IMR-90 (cell line): ENCODE results near the gene MOCS1. TPM values are rescaled to one million over a fixed set of nuclear protein-coding genes. Genes with fewer than 3 reads are reported as not detected.

Experiments
- ATAC-seq: fragments of 200-7000 bp; cut with Tn5 transposase; 2 replicates; pipeline ENCODE4 v1.9.1; 2020; ENCODE audit warnings: low read depth, mild to moderate bottlenecking, moderate library complexity
- BruUV-seq: library from RNA; stranded (reverse); fragments of 400-500 nt; replicated peaks from 2 replicates; lab custom pipeline; 2021; lab: Mats Ljungman, UMichigan
- CTCF ChIA-PET: fragments of 300-600 bp; formaldehyde crosslinking; extraction: SDS; loops from one replicate; lab custom pipeline; 2021; ENCODE audit warnings: antibody characterized with exemption; lab: Yijun Ruan, JAX
- POLR2A ChIA-PET: fragments of 300-600 bp; sonication (Branson Sonifier 250); formaldehyde crosslinking; loops from one replicate; lab custom pipeline; 2022; ENCODE audit warnings: antibody characterized with exemption; ENCODE audit not compliant: unreplicated experiment; lab: Charles Lee
- DNase-seq: peaks from one replicate; pipeline ENCODE4 v3.0.0; 2013
- H2AFZ ChIP-seq: replicated peaks from 2 replicates; pipeline ENCODE3; 2013; ENCODE audit warnings: low read length, mild to moderate bottlenecking; ENCODE audit not compliant: poor library complexity
- H2AK5ac ChIP-seq: 2 replicates; pipeline ENCODE4 v1.6.1; 2013; ENCODE audit warnings: low read depth, low read length, inconsistent platforms
- H2AK9ac ChIP-seq: replicated peaks from 2 replicates; pipeline ENCODE3; 2013; ENCODE audit warnings: mild to moderate bottlenecking, low read depth, low read length, moderate library complexity; ENCODE audit not compliant: poor library complexity
- H2BK120ac ChIP-seq: 2 replicates; pipeline ENCODE4 v1.6.1; 2013; ENCODE audit warnings: low read depth, low read length, inconsistent platforms
- H2BK15ac ChIP-seq: 3 replicates; pipeline ENCODE4 v1.6.1; 2013; ENCODE audit warnings: low read depth, low read length, inconsistent platforms
- H2BK20ac ChIP-seq: 2 replicates; pipeline ENCODE4 v1.6.1; 2013; ENCODE audit warnings: low read depth, mild to moderate bottlenecking, inconsistent platforms, low read length, moderate library complexity
- H2BK5ac ChIP-seq: 2 replicates; pipeline ENCODE4 v1.6.1; 2013; ENCODE audit warnings: mild to moderate bottlenecking, low read depth, low read length, inconsistent platforms; ENCODE audit not compliant: poor library complexity, severe bottlenecking
- H3K14ac ChIP-seq: replicated peaks from 2 replicates; pipeline ENCODE4 v1.6.1; 2013; ENCODE audit warnings: low read depth, low read length, inconsistent platforms
- H3K18ac ChIP-seq: 2 replicates; pipeline ENCODE4 v1.6.1; 2013; ENCODE audit warnings: low read depth, low read length, control low read depth
- H3K23ac ChIP-seq: 2 replicates; pipeline ENCODE4 v1.6.1; 2013; ENCODE audit warnings: low read depth, low read length, inconsistent platforms
- H3K27ac ChIP-seq: 2 replicates; pipeline ENCODE4 v1.5.1; 2013; ENCODE audit warnings: mild to moderate bottlenecking, control low read depth, low read length; ENCODE audit not compliant: insufficient read depth
- H3K27me3 ChIP-seq: 2 replicates; pipeline ENCODE4 v1.6.1; 2013; ENCODE audit warnings: low read length; ENCODE audit not compliant: control insufficient read depth, insufficient read depth
- H3K36me3 ChIP-seq: 2 replicates; pipeline ENCODE4 v1.6.1; 2013; ENCODE audit warnings: low read length, mixed read lengths; ENCODE audit not compliant: control insufficient read depth, insufficient read depth
- H3K4ac ChIP-seq: 2 replicates; pipeline ENCODE4 v1.6.1; 2013; ENCODE audit warnings: low read depth, low read length, inconsistent platforms
- H3K4me1 ChIP-seq: 2 replicates; pipeline ENCODE4 v1.6.1; 2013; ENCODE audit warnings: low read length, mixed read lengths; ENCODE audit not compliant: control insufficient read depth, insufficient read depth
- H3K4me2 ChIP-seq: 2 replicates; pipeline ENCODE4 v1.6.1; 2013; ENCODE audit warnings: low read depth, mild to moderate bottlenecking, control low read depth, low read length, moderate library complexity
- H3K4me3 ChIP-seq: 2 replicates; pipeline ENCODE4 v1.5.1; 2013; ENCODE audit warnings: low read depth, mild to moderate bottlenecking, control low read depth, low read length, moderate library complexity; ENCODE audit not compliant: insufficient read depth
- H3K56ac ChIP-seq: 2 replicates; pipeline ENCODE4 v1.6.1; 2013; ENCODE audit warnings: low read length, inconsistent platforms; ENCODE audit not compliant: insufficient read depth; ENCODE audit errors: extremely low read depth
- H3K79me1 ChIP-seq, 2 experiments: 2 replicates each; pipeline ENCODE4 v1.6.1; 2013; ENCODE audit warnings: low read length in 2 of 2, inconsistent platforms in 1 of 2, low read depth in 1 of 2
- H3K9ac ChIP-seq: 2 replicates; pipeline ENCODE4 v1.6.1; 2013; ENCODE audit warnings: low read depth, low read length, control low read depth
- H3K9me1 ChIP-seq: 2 replicates; pipeline ENCODE4 v1.6.1; 2013; ENCODE audit warnings: low read length, inconsistent platforms; ENCODE audit not compliant: insufficient read depth
- H3K9me3 ChIP-seq: 2 replicates; pipeline ENCODE4 v1.6.1; 2013; ENCODE audit warnings: low read length; ENCODE audit not compliant: control insufficient read depth, insufficient read depth
- H4K20me1 ChIP-seq: 2 replicates; pipeline ENCODE4 v1.6.1; 2013; ENCODE audit warnings: low read length, inconsistent platforms; ENCODE audit not compliant: insufficient read depth
- H4K5ac ChIP-seq: 2 replicates; pipeline ENCODE4 v1.6.1; 2013; ENCODE audit warnings: mild to moderate bottlenecking, low read depth, low read length, control low read depth
- H4K8ac ChIP-seq, 2 experiments: 2 replicates each; pipeline ENCODE4 v1.6.1; 2013; ENCODE audit warnings: low read depth in 2 of 2, low read length in 2 of 2, control low read depth in 1 of 2, inconsistent platforms in 1 of 2
- H4K91ac ChIP-seq: 2 replicates; pipeline ENCODE4 v1.6.1; 2013; ENCODE audit warnings: low read depth, low read length, inconsistent platforms; ENCODE audit not compliant: insufficient read depth
- BHLHE40 ChIP-seq: fragments of 150-350 bp; IDR thresholded peaks from 2 replicates; pipeline ENCODE4 v1.6.1; 2016; ENCODE audit warnings: mild to moderate bottlenecking, low read depth, low read length
- CEBPB ChIP-seq: IDR thresholded peaks from 2 replicates; pipeline ENCODE4 v1.6.1; 2012; ENCODE audit warnings: low read depth, low read length, improper control_type of control experiment
- CHD1 ChIP-seq: IDR thresholded peaks from 2 replicates; pipeline ENCODE4 v1.6.1; 2012; ENCODE audit warnings: low read depth, low read length, improper control_type of control experiment
- FOS ChIP-seq: fragments of 150-350 bp; IDR thresholded peaks from 2 replicates; pipeline ENCODE4 v1.6.1; 2016; ENCODE audit warnings: low read depth, low read length
- MAFK ChIP-seq: IDR thresholded peaks from 2 replicates; pipeline ENCODE4 v1.6.1; 2012; ENCODE audit warnings: low read depth, low read length, improper control_type of control experiment
- MAZ ChIP-seq: IDR thresholded peaks from 2 replicates; pipeline ENCODE4 v1.6.1; 2012; ENCODE audit warnings: low read depth, mild to moderate bottlenecking, low read length, improper control_type of control experiment, moderate library complexity, borderline replicate concordance
- NFE2L2 ChIP-seq: fragments of 150-350 bp; IDR thresholded peaks from 2 replicates; pipeline ENCODE4 v1.6.1; 2016; ENCODE audit warnings: low read depth, mild to moderate bottlenecking, low read length
- POLR2A ChIP-seq: IDR thresholded peaks from 2 replicates; pipeline ENCODE4 v1.6.1; 2012; ENCODE audit warnings: mild to moderate bottlenecking, low read depth, low read length
- RAD21 ChIP-seq: IDR thresholded peaks from 2 replicates; pipeline ENCODE4 v1.6.1; 2012; ENCODE audit warnings: low read length, improper control_type of control experiment
- RCOR1 ChIP-seq: IDR thresholded peaks from 2 replicates; pipeline ENCODE4 v1.6.1; 2012; ENCODE audit warnings: mild to moderate bottlenecking, low read length, improper control_type of control experiment; ENCODE audit not compliant: insufficient replicate concordance
- RFX5 ChIP-seq: IDR thresholded peaks from 2 replicates; pipeline ENCODE4 v1.8.0; 2012; ENCODE audit warnings: low read depth, mild to moderate bottlenecking, low read length, moderate library complexity
- SMC3 ChIP-seq: fragments of 150-350 bp; IDR thresholded peaks from 2 replicates; pipeline ENCODE4 v1.6.1; 2016; ENCODE audit warnings: low read depth, mild to moderate bottlenecking, antibody characterized with exemption, low read length, moderate library complexity
- whole genome bisulfite sequencing, 2 experiments: methylation state at CpG; one replicate each; pipeline versions ENCODE4 v1.1.5 to v1.1.7; 2013; ENCODE audit warnings: missing lambda C conversion rate in 2 of 2; ENCODE audit not compliant: insufficient read length in 1 of 2; ENCODE audit errors: extremely low coverage in 2 of 2; 5-methylcytosine and 5-hydroxymethylcytosine counted together
- dilution Hi-C: fragments of 300-500 bp; cut with HindIII; formaldehyde crosslinking; loops from one replicate; pipeline ENCODE4 v1.14.3; 2018; ENCODE audit warnings: low sequenced_read_pairs; ENCODE audit not compliant: unreplicated experiment
- in situ Hi-C: fragments of 300-500 bp; cut with MboI; formaldehyde crosslinking; loops from 3 replicates; pipeline ENCODE4 v1.14.3; 2019; ENCODE audit warnings: low sequenced_read_pairs, inconsistent platforms, mixed read lengths
- intact Hi-C: fragments of 100-400 bp; cut with micrococcal nuclease; formaldehyde crosslinking; loops from 2 replicates; pipeline ENCODE4 v1.10.0; 2022
- polyA plus RNA-seq, 3 experiments: library from polyadenylated mRNA; depleted of rRNA; stranded (reverse); fragments of >200 nt; gene quantifications; 2 replicates each; pipeline ENCODE4 v1.2.3, GENCODE V29; 2012; ENCODE audit warnings: low replicate concordance in 1 of 3
- total RNA-seq: library from RNA; depleted of rRNA; stranded (reverse); fragments of >200 nt; gene quantifications from 2 replicates; pipeline ENCODE4 v1.2.3, GENCODE V29; 2012
- TF ChIP-seq, protein P1 (sequence below): fragments of 150-350 bp; IDR thresholded peaks from 2 replicates; pipeline ENCODE4 v1.6.1; 2017; ENCODE audit warnings: mild to moderate bottlenecking, antibody characterized with exemption, low read length, low read depth
- TF ChIP-seq, protein P2 (sequence below): fragments of 150-350 bp; IDR thresholded peaks from 2 replicates; pipeline ENCODE4 v1.6.1; 2016; ENCODE audit warnings: low read depth, mild to moderate bottlenecking, low read length, moderate library complexity, borderline replicate concordance
- TF ChIP-seq, protein P3 (sequence below): conservative IDR thresholded peaks from 2 replicates; pipeline ENCODE4 v1.5.1; 2012; ENCODE audit warnings: mild to moderate bottlenecking, low read depth, low read length, improper control_type of control experiment

MOCS1 gene
- total and polyA plus RNA-seq, 2 of the 4 experiments (the other 2 are of a cell fraction), result 5.5 to 9.5 TPM

DNA sequence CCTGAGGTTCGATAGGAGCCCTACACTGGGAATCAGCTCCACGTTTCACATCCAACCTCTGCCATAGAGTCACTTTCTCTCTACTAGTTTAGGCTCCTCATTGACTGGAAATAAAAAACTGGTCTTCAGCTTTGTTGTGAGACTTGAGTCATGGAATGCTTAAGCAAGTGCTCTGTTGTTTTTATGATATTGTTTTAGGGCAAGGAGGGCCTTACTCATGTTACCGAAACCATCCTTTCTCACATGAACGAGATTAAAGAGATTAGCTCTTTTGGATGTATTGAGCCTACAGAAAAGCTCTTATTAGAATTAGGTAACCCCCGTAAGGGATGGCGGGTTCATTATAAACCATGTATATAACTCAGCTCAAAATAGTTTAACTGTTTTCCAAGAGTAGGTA, 6.9 kb upstream of the MOCS1 start:
- H3K36me3 ChIP-seq, result no peaks in the 10 kb centered on the region
- no peak overlapping the region for H4K8ac ChIP-seq
- WGBS, 2 experiments, result no CpG with 5 or more reads among the region's 6 CpGs
- POLR2A ChIA-PET, result no interaction called here
- H3K27me3 ChIP-seq, result peaks cover 7% of the 10 kb centered on the region
- BruUV-seq, result no TSS peak
- H2AFZ ChIP-seq, result no peak overlapping the region
- ATAC-seq, result no peak
- H2BK20ac ChIP-seq, result no peak overlapping the region
- no peak overlapping the region for H2BK120ac ChIP-seq
- H3K9ac ChIP-seq, result no peak overlapping the region
- peaks cover 4% of the 10 kb centered on the region; the same call in 1 of the 2 replicates for H3K4me1 ChIP-seq
- in situ Hi-C loops (no loop called here), intact Hi-C loops (no loop called here), dilution Hi-C loops (no loop called here)
- H3K14ac ChIP-seq, result no peak overlapping the region
- no peak overlapping the region for H4K5ac ChIP-seq
- no peak overlapping the region for H3K23ac ChIP-seq
- no peaks in the 10 kb centered on the region for H3K79me1 ChIP-seq
- no peaks in the 10 kb centered on the region for H3K9me3 ChIP-seq
- H4K20me1 ChIP-seq, result no peaks in the 10 kb centered on the region; the same call in 1 of the 2 replicates
- no peak overlapping the region for H3K4ac ChIP-seq
- DNase-seq, result no peak
- no peak overlapping the region for H4K91ac ChIP-seq
- TF ChIP-seq, protein P1, sequence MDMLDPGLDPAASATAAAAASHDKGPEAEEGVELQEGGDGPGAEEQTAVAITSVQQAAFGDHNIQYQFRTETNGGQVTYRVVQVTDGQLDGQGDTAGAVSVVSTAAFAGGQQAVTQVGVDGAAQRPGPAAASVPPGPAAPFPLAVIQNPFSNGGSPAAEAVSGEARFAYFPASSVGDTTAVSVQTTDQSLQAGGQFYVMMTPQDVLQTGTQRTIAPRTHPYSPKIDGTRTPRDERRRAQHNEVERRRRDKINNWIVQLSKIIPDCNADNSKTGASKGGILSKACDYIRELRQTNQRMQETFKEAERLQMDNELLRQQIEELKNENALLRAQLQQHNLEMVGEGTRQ, result no peak
- no peak for TF ChIP-seq NFE2L2
- TF ChIP-seq BHLHE40, result no peak
- no peak for TF ChIP-seq CHD1
- TF ChIP-seq POLR2A, result no peak
- TF ChIP-seq FOS, result no peak
- TF ChIP-seq RAD21, result no peak
- no peak for TF ChIP-seq CEBPB
- TF ChIP-seq, protein P2, sequence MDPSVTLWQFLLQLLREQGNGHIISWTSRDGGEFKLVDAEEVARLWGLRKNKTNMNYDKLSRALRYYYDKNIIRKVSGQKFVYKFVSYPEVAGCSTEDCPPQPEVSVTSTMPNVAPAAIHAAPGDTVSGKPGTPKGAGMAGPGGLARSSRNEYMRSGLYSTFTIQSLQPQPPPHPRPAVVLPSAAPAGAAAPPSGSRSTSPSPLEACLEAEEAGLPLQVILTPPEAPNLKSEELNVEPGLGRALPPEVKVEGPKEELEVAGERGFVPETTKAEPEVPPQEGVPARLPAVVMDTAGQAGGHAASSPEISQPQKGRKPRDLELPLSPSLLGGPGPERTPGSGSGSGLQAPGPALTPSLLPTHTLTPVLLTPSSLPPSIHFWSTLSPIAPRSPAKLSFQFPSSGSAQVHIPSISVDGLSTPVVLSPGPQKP, result no peak
- TF ChIP-seq RFX5, result no peak
- TF ChIP-seq RCOR1, result no peak
- no peak for TF ChIP-seq SMC3
- TF ChIP-seq MAFK, result no peak
- TF ChIP-seq, protein P3, sequence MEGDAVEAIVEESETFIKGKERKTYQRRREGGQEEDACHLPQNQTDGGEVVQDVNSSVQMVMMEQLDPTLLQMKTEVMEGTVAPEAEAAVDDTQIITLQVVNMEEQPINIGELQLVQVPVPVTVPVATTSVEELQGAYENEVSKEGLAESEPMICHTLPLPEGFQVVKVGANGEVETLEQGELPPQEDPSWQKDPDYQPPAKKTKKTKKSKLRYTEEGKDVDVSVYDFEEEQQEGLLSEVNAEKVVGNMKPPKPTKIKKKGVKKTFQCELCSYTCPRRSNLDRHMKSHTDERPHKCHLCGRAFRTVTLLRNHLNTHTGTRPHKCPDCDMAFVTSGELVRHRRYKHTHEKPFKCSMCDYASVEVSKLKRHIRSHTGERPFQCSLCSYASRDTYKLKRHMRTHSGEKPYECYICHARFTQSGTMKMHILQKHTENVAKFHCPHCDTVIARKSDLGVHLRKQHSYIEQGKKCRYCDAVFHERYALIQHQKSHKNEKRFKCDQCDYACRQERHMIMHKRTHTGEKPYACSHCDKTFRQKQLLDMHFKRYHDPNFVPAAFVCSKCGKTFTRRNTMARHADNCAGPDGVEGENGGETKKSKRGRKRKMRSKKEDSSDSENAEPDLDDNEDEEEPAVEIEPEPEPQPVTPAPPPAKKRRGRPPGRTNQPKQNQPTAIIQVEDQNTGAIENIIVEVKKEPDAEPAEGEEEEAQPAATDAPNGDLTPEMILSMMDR, result no peak
- TF ChIP-seq MAZ, result no peak
- CTCF ChIA-PET, result no interaction called here
- no peak overlapping the region for H2AK5ac ChIP-seq
- H3K18ac ChIP-seq, result no peak overlapping the region
- H3K4me3 ChIP-seq, result no peak overlapping the region
- no peak overlapping the region for H2BK5ac ChIP-seq
- H3K4me2 ChIP-seq, result no peak overlapping the region
- H3K56ac ChIP-seq, result no peak overlapping the region
- H3K9me1 ChIP-seq, result no peaks in the 10 kb centered on the region
- H3K27ac ChIP-seq, result no peak overlapping the region
- H2AK9ac ChIP-seq, result no peak overlapping the region
- no peak overlapping the region for H2BK15ac ChIP-seq
